IPS-NIHi7 (cell line): ENCODE results near the gene CALR3.

Source experiments
- DNase-seq: peaks from one replicate; pipeline ENCODE4 v3.0.0; 2012; ENCODE audit warnings: mixed read lengths; ENCODE audit errors: extremely low spot score

The CALR3 gene

GRCh38 chr19:16429066-16429758, 66.8 kb downstream of the CALR3 start:
- DNase-seq, result no peak
